ENCODE results near the gene GFRA1.

Gene GFRA1

DNA sequence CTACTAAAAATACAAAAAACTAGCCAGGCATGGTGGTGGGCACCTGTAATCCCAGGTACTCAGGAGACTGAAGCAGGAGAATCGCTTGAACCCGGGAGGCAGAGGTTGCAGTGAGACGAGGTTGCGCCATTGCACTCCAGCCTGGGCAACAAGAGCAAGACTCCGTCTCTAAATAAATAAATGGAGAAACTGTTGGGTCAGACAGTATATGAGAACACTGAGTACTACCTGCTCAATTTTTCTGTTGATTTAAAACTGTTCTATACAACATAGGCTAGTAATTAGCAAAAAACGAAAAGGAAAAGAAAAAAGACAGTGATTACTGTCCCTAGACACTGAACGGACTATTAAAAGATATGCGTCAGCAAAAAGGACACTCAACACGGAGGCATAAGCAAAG lies 26.7 kb downstream of the GFRA1 start:
- no peaks in the 10 kb centered on the region for H3K4me1 ChIP-seq (ENCODE audit: low read depth, poor library complexity, severe bottlenecking)
- H4K20me1 ChIP-seq (ENCODE audit: insufficient read depth), result no peaks in the 10 kb centered on the region
- no peak overlapping the region for H3K9ac ChIP-seq
- no peak overlapping the region for H3K4me3 ChIP-seq (IDR thresholded peaks at IDR 0.05; ENCODE audit: insufficient read depth, low read depth, low read length)
- TF ChIP-seq, protein P1, sequence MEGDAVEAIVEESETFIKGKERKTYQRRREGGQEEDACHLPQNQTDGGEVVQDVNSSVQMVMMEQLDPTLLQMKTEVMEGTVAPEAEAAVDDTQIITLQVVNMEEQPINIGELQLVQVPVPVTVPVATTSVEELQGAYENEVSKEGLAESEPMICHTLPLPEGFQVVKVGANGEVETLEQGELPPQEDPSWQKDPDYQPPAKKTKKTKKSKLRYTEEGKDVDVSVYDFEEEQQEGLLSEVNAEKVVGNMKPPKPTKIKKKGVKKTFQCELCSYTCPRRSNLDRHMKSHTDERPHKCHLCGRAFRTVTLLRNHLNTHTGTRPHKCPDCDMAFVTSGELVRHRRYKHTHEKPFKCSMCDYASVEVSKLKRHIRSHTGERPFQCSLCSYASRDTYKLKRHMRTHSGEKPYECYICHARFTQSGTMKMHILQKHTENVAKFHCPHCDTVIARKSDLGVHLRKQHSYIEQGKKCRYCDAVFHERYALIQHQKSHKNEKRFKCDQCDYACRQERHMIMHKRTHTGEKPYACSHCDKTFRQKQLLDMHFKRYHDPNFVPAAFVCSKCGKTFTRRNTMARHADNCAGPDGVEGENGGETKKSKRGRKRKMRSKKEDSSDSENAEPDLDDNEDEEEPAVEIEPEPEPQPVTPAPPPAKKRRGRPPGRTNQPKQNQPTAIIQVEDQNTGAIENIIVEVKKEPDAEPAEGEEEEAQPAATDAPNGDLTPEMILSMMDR (conservative IDR thresholded peaks at IDR 0.05; ENCODE audit: low read depth, low read length), result no peak
- H3K36me3 ChIP-seq (ENCODE audit: insufficient read depth), result no peaks in the 10 kb centered on the region
- no peak overlapping the region for H3K27ac ChIP-seq
- H2AFZ ChIP-seq (ENCODE audit: low read depth), result no peak overlapping the region
- no peaks in the 10 kb centered on the region for H3K79me2 ChIP-seq (ENCODE audit: insufficient read depth, low read depth)
- H3K4me2 ChIP-seq, result no peak overlapping the region
- H3K27me3 ChIP-seq (ENCODE audit: insufficient read depth, low read depth), result no peaks in the 10 kb centered on the region

DNA sequence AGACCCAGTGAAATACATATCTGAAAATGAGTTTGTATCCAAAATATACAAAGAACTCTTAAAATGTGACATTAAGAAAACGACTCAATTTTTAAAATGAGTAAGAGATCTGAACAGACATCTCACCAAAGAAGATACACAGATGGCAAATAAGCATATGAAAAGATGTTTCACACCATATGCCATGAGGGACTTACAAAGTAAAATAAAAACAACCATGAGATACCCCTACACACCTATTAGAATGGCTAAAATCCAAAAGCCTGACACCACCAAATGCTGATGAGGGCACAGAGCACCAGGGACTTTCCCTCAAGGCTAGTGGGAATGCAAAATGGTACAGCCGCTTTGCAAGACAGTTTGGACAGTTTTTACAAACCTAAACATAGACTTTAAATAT lies 27.9 kb downstream of the GFRA1 start:
- no peaks in the 10 kb centered on the region for H3K79me2 ChIP-seq (ENCODE audit: insufficient read depth, low read depth)
- no peaks in the 10 kb centered on the region for H4K20me1 ChIP-seq (ENCODE audit: insufficient read depth)
- no peak overlapping the region for H3K27ac ChIP-seq
- H3K4me1 ChIP-seq (ENCODE audit: low read depth, poor library complexity, severe bottlenecking), result no peaks in the 10 kb centered on the region
- no peaks in the 10 kb centered on the region for H3K36me3 ChIP-seq (ENCODE audit: insufficient read depth)
- H3K27me3 ChIP-seq (ENCODE audit: insufficient read depth, low read depth), result no peaks in the 10 kb centered on the region
- no peak overlapping the region for H3K9ac ChIP-seq
- TF ChIP-seq, protein P1 (conservative IDR thresholded peaks at IDR 0.05; ENCODE audit: low read depth, low read length), result no peak
- no peak overlapping the region for H3K4me2 ChIP-seq
- no peak overlapping the region for H2AFZ ChIP-seq (ENCODE audit: low read depth)
- H3K4me3 ChIP-seq (IDR thresholded peaks at IDR 0.05; ENCODE audit: insufficient read depth, low read depth, low read length), result no peak overlapping the region

DNA sequence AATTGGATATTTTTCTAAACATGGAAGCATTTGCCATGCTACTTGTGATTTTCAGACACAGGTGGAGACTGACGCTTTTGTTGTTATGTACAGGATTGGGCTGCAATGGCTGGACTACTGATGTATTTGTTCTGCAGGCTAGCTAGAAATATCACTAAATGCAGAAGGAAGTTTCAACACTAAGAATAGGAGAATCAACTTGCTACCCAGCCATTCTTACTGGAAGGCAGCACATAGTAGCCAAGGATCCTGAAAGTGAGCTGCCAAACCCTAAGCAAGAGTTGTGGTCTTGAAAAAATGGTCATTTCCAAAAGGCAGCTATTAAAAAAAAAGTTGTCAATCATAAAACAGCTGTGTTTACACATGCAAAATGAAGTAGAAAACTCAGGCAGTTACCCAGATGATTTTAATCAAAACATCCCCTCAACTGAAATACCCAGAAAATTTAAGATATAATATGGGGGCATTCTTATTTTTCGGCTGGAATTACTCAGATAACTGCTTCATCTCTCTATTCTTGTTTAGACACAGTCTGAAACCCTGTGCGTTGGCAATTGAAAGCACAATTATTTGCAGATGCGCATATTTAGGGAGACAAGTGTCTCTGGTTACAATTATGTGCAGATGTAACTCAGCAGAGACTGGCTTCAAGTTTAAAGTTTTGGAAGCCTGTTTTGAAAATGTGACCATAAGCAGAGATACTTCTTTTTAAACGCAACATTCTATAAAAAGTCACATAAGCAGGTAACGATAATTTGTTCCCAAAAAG lies 31.2 kb downstream of the GFRA1 start:
- Histone ChIP-seq H3K4me3 (IDR thresholded peaks at IDR 0.05; ENCODE audit: insufficient read depth, low read depth, low read length) (no peak overlapping the region), H3K79me2 (ENCODE audit: insufficient read depth, low read depth) (no peaks in the 10 kb centered on the region), H3K4me1 (ENCODE audit: low read depth, poor library complexity, severe bottlenecking) (no peaks in the 10 kb centered on the region), H3K27ac (no peak overlapping the region), H2AFZ (ENCODE audit: low read depth) (no peak overlapping the region), H4K20me1 (ENCODE audit: insufficient read depth) (no peaks in the 10 kb centered on the region), H3K27me3 (ENCODE audit: insufficient read depth, low read depth) (no peaks in the 10 kb centered on the region), H3K36me3 (ENCODE audit: insufficient read depth) (no peaks in the 10 kb centered on the region), H3K4me2 (no peak overlapping the region), H3K9ac (no peak overlapping the region)
- TF ChIP-seq, protein P1 (conservative IDR thresholded peaks at IDR 0.05; ENCODE audit: low read depth, low read length), result no peak

DNA sequence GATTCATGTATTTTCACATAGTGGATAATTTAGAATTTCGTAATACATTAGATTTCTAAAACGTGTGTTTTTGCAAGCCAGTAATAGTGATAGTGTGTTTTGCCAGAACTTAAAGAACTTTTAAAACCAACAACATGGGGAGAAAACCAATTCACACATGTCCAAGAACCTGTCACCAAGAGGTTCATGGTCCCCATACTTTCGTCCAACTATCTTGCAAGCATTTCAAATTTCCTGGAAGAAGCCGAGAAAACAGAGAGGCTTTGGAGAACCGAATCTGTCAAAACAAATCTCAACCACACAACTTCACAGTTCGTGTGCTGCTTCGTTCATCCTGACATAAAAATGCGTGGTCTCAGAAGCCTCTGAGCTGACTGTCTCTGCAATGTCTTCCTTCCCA lies 31.9 kb downstream of the GFRA1 start:
- TF ChIP-seq, protein P1 (conservative IDR thresholded peaks at IDR 0.05; ENCODE audit: low read depth, low read length), result no peak
- Histone ChIP-seq H4K20me1 (ENCODE audit: insufficient read depth) (no peaks in the 10 kb centered on the region), H3K4me1 (ENCODE audit: low read depth, poor library complexity, severe bottlenecking) (no peaks in the 10 kb centered on the region), H2AFZ (ENCODE audit: low read depth) (no peak overlapping the region), H3K9ac (no peak overlapping the region), H3K4me3 (IDR thresholded peaks at IDR 0.05; ENCODE audit: insufficient read depth, low read depth, low read length) (no peak overlapping the region), H3K27ac (no peak overlapping the region), H3K4me2 (no peak overlapping the region), H3K27me3 (ENCODE audit: insufficient read depth, low read depth) (no peaks in the 10 kb centered on the region), H3K36me3 (ENCODE audit: insufficient read depth) (no peaks in the 10 kb centered on the region), H3K79me2 (ENCODE audit: insufficient read depth, low read depth) (no peaks in the 10 kb centered on the region)

Data from KMS-11 (cell line).